ENCODE results near the gene DUSP2.

Gene DUSP2

GRCh38 chr2:96145036-96145847 lies at the start of gene DUSP2:
DUSP2 (minus strand) TSS chr2:96145440; CDS start chr2:96145354, 86 bp downstream.
- DNase-seq, result peak; percentile 32

DNA sequence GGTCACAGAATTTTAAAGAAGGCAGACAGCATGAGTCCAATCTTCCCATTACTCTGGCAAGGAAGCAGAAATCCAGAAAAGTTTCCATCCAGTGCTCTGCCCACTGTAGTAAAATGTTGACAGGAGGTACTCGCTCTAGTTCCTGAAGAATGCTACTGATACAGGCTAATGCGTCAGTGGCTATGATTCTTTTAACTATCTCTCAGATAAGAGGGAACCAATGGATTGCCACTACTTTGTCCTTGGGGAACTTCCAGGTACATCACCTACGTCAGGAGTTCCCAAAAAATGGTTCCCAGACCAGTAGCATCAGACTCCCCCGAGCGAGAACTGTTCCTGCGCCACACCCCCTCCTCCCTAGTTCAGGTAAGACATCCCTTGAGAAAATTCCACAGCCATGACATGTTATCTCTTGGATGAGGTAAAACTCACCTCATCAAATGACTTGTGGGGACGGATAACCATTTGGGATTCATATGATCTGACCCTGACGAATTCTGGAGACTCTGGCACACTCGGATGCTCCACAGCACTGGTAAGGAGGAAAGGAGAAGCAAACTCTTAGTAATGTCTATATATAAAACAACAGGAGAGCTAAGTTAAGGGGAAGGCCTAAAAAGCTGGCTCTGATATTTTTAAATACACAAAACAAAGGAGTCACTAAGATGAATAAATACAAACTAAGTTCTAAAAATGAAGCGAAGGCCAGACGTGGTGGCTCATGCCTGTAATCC lies 46.9 kb upstream of the DUSP2 start:
- no peak for DNase-seq

- no peak for DNase-seq
Measured at GRCh38 chr2:96188821-96189526, 43.7 kb upstream of the DUSP2 start.

DNA sequence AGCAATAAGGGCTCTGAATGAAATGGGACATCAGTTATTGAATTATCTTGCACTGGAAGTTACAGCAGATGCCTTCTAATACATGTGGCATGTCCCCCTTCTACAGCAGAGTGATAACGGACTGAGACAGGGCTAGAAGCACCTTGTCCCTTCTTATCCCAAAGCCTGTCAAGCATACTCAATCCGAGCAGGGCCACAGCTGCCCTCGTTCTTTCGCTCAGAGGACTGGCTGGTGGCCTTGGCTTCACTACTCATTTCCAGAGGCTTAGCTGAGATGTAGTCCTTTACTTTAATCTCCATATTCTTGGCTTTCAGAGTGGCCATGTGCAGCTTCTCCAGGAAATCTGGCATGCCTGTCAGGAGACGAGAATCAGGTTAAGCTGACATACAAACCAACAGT lies 41.3 kb upstream of the DUSP2 start:
- no peak for DNase-seq

DNA sequence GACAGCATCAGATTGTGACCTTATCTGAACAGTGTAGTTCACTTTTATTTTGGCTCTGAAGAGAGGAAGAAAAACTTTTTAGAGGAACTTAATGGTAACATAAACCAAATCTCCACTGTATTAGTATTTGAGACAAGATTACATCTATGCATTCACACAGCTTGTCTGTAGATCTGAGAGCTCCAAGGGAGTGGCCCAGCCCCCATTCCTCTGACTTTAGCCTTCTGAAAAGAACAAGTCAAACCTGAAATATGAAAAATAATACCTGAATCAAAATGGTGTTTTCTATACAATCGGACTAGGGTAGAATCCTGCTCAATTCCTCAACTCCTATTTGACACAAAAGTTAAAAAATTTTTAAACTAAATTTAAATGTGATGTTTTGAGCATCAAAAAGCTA lies 40.3 kb upstream of the DUSP2 start:
- no peak for DNase-seq

GRCh38 chr2:96184989-96185388 lies 39.7 kb upstream of the DUSP2 start:
- DNase-seq, result no peak

GRCh38 chr2:96184188-96184587 lies 38.9 kb upstream of the DUSP2 start:
- DNase-seq, result no peak

GRCh38 chr2:96181529-96181928 lies 36.3 kb upstream of the DUSP2 start:
- DNase-seq, result no peak

- no peak for DNase-seq
Measured at GRCh38 chr2:96180521-96180920, 35.3 kb upstream of the DUSP2 start.

- no peak for DNase-seq
Measured at GRCh38 chr2:96180002-96180401, 34.8 kb upstream of the DUSP2 start.

DNA sequence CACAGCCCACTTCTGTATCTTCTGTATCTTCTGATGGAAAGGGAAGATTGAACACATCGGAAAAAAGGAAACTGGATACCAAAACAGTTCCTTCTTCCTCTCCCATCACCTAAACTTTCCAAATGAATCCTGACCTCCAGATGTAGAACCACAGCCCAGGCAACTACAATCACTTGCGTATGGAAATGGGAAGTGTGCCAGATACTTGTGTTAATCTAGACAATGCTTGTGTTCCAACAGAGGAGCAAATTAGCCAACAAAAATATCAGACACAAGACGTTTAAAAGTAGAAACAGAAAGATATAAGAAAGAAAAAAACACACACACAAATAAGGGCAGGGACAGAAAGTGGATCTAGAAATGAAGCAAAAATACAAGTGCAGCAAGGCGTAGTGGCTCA lies 31.4 kb upstream of the DUSP2 start:
- no peak for DNase-seq

GRCh38 chr2:96175951-96176350 lies 30.7 kb upstream of the DUSP2 start:
- DNase-seq, result no peak

- DNase-seq, result peak; percentile 14
Measured at GRCh38 chr2:96174251-96175144, 29.3 kb upstream of the DUSP2 start.

DNA sequence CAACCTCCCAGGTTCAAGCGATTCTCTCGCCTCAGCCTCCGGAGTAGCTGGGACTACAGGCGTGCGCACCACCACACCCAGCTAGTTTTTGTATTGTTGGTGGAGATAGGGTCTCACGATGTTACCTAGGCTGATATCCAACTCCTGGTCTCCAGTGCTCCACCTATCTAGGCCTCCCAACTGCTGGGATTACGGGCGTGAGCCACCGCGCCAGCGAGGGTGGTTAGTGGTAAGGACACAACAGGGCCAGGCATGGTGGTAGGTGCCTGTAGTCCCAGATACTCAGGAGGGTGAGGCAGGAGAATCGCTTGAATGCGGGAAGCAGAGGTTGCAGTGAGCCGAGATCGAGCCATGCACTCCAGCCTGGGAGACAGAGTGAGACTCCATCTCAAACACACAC lies 26.6 kb upstream of the DUSP2 start:
- no peak for DNase-seq

DNA sequence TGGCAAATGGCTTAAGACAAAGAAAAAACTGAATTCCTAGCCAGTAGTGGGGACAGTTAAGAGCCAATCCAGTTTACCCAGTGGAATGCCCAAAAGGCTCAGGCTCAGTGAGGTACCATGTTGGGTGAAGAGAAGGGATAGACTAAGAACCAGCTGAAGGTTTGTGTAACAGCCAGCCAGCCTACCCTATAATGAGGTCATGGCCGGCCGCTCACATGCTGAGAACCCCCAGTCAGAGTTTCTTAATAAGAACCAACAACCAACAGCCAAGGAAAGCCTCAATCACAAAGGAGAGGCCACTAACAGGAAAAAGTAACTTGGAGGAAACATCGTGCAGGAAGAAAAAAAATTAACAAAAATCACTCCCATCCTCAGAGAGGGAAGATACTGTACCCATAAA lies 25.4 kb upstream of the DUSP2 start:
- no peak for DNase-seq

DNA sequence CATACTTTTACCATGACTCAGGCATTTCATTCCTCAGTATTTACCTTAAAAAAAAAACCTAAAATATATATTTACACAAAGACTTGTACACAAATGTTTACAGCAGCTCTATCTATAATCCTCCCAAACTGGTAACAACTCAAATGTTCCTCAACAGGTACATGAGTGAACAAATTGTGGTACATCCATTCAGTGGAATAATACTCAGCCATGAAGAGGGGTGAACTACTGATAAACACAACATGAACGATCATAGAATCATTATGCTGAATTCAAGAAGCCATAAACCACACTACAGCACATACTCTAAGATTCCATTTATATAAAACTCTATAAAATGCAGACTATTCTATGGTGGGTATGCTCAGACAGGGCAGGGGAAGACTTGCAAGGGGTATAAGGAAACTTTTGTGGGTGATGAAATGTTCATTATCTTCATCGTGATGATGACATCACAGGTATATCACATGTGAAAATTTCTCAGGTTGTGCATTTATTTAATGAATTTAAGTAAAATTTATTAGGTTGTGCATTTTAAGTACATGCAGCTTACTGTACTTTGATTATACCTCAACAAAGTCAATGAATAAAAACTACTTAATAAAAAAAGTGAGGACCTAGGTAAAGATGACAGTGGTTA lies 24.7 kb upstream of the DUSP2 start:
- DNase-seq, result no peak

- no peak for DNase-seq
Measured at GRCh38 chr2:96167407-96168013, 22.3 kb upstream of the DUSP2 start.

- DNase-seq, result no peak
Measured at GRCh38 chr2:96164459-96165184, 19.4 kb upstream of the DUSP2 start.

- DNase-seq, result no peak
Measured at GRCh38 chr2:96163768-96164429, 18.7 kb upstream of the DUSP2 start.

- no peak for DNase-seq
Measured at GRCh38 chr2:96163415-96163767, 18.2 kb upstream of the DUSP2 start.

- no peak for DNase-seq
Measured at GRCh38 chr2:96161898-96162297, 16.7 kb upstream of the DUSP2 start.

Measured in amniotic stem cell (primary cell).